Measurements from ENCODE around the gene NGEF.

GRCh38 chr2:233041722-233042323, 28.8 kb upstream of the NGEF start:
- no peak for TF ChIP-seq POLR2A (IDR thresholded peaks at IDR 0.05)
- TF ChIP-seq CTCF (IDR thresholded peaks at IDR 0.05): no peak

Data from adrenal gland (tissue), 5 donors.